H9 (cell line): ENCODE data around the gene EXOC3L4. TPM values are rescaled to one million over a fixed set of nuclear protein-coding genes. Genes with fewer than 3 reads are reported as not detected.
"Not testable (repeated sequence)": the region's sequence is repeated elsewhere in the genome, so short reads cannot be mapped to it uniquely, and the experiment has no call there.

Experiments used
- DNase-seq: peaks from one replicate; pipeline ENCODE4 v3.0.0-alpha.2; 2017
- H2AFZ ChIP-seq: one replicate; pipeline ENCODE4 v1.6.1; 2013; ENCODE audit warnings: mild to moderate bottlenecking, low read length, control low read depth, moderate library complexity
- H2AK5ac ChIP-seq: 2 replicates; pipeline ENCODE4 v1.6.1; 2013; ENCODE audit warnings: low read length, control low read depth, mixed read lengths; ENCODE audit not compliant: insufficient read length
- H2BK120ac ChIP-seq: one replicate; pipeline ENCODE4 v1.6.1; 2013; ENCODE audit warnings: low read depth, mild to moderate bottlenecking, low read length, control low read depth, inconsistent platforms; ENCODE audit not compliant: poor library complexity, severe bottlenecking
- H2BK12ac ChIP-seq: 2 replicates; pipeline ENCODE4 v1.6.1; 2013; ENCODE audit warnings: low read length, control low read depth, mixed read lengths, low read depth; ENCODE audit not compliant: insufficient read length
- H2BK15ac ChIP-seq: 2 replicates; pipeline ENCODE4 v1.6.1; 2013; ENCODE audit warnings: low read depth, low read length, control low read depth
- H2BK20ac ChIP-seq: one replicate; pipeline ENCODE4 v1.6.1; 2013; ENCODE audit warnings: low read depth, mild to moderate bottlenecking, low read length, control low read depth, inconsistent platforms; ENCODE audit not compliant: poor library complexity, severe bottlenecking
- H2BK5ac ChIP-seq: 2 replicates; pipeline ENCODE4 v1.6.1; 2013; ENCODE audit warnings: low read length, control low read depth, mixed read lengths; ENCODE audit not compliant: insufficient read length
- H3K14ac ChIP-seq: 2 replicates; pipeline ENCODE4 v1.6.1; 2013; ENCODE audit warnings: low read length, control low read depth; ENCODE audit not compliant: insufficient read depth
- H3K18ac ChIP-seq: 2 replicates; pipeline ENCODE4 v1.6.1; 2013; ENCODE audit warnings: low read depth, mild to moderate bottlenecking, mixed read lengths, low read length, control low read depth; ENCODE audit not compliant: insufficient read length
- H3K23ac ChIP-seq: 2 replicates; pipeline ENCODE4 v1.6.1; 2013; ENCODE audit warnings: low read length, control low read depth, mixed read lengths, low read depth; ENCODE audit not compliant: insufficient read length
- H3K23me2 ChIP-seq: 2 replicates; pipeline ENCODE4 v1.6.1; 2013; ENCODE audit warnings: low read depth, mild to moderate bottlenecking, mixed read lengths, low read length, control low read depth; ENCODE audit not compliant: insufficient read length, poor library complexity, severe bottlenecking
- H3K27ac ChIP-seq: 2 replicates; pipeline ENCODE4 v1.5.1; 2013; ENCODE audit warnings: low read length, control low read depth, mixed read lengths, low read depth; ENCODE audit not compliant: insufficient read length
- H3K27me3 ChIP-seq: 2 replicates; pipeline ENCODE4 v1.6.1; 2013; ENCODE audit warnings: low read length, control low read depth, inconsistent platforms; ENCODE audit not compliant: insufficient read depth
- H3K4ac ChIP-seq: 2 replicates; pipeline ENCODE4 v1.6.1; 2013; ENCODE audit warnings: low read depth, mild to moderate bottlenecking, control low read depth, inconsistent platforms, low read length, moderate library complexity
- H3K4me1 ChIP-seq: 2 replicates; pipeline ENCODE4 v1.6.1; 2013; ENCODE audit warnings: low read length, control low read depth, inconsistent platforms; ENCODE audit not compliant: insufficient read depth
- H3K4me2 ChIP-seq: 2 replicates; pipeline ENCODE4 v1.6.1; 2013; ENCODE audit warnings: low read length, control low read depth, mixed read lengths; ENCODE audit not compliant: insufficient read length, insufficient read depth
- H3K56ac ChIP-seq: 2 replicates; pipeline ENCODE4 v1.6.1; 2013; ENCODE audit warnings: low read depth, mild to moderate bottlenecking, mixed read lengths, low read length, control low read depth; ENCODE audit not compliant: insufficient read length
- H3K79me1 ChIP-seq: 2 replicates; pipeline ENCODE4 v1.6.1; 2013; ENCODE audit warnings: low read depth, mild to moderate bottlenecking, moderate library complexity, low read length, control low read depth, inconsistent platforms; ENCODE audit not compliant: insufficient read depth, poor library complexity, severe bottlenecking
- H3K79me2 ChIP-seq: 2 replicates; pipeline ENCODE4 v1.6.1; 2013; ENCODE audit warnings: low read length, control low read depth, inconsistent platforms; ENCODE audit not compliant: insufficient read depth
- H3K9ac ChIP-seq: 2 replicates; pipeline ENCODE4 v1.6.1; 2013; ENCODE audit warnings: low read length, control low read depth, mixed read lengths; ENCODE audit not compliant: insufficient read length; ENCODE audit errors: extremely low read depth
- H3K9me3 ChIP-seq: one replicate; pipeline ENCODE4 v1.6.1; 2013; ENCODE audit warnings: low read depth, low read length, inconsistent platforms; ENCODE audit not compliant: control insufficient read depth
- H3T11ph ChIP-seq: one replicate; pipeline ENCODE4 v1.6.1; 2013; ENCODE audit warnings: mild to moderate bottlenecking, low read length, control low read depth, inconsistent platforms
- H4K20me1 ChIP-seq: one replicate; pipeline ENCODE4 v1.6.1; 2013; ENCODE audit not compliant: control insufficient read depth, insufficient read length, insufficient read depth
- H4K5ac ChIP-seq: 2 replicates; pipeline ENCODE4 v1.6.1; 2013; ENCODE audit warnings: low read depth, mild to moderate bottlenecking, mixed read lengths, low read length, control low read depth; ENCODE audit not compliant: insufficient read length
- H4K8ac ChIP-seq: replicated peaks from 2 replicates; pipeline ENCODE4 v1.6.1; 2013; ENCODE audit warnings: low read length, control low read depth, mixed read lengths, low read depth; ENCODE audit not compliant: insufficient read length
- H4K91ac ChIP-seq: 2 replicates; pipeline ENCODE4 v1.6.1; 2013; ENCODE audit warnings: low read depth, mild to moderate bottlenecking, moderate library complexity, mixed read lengths, low read length, control low read depth; ENCODE audit not compliant: insufficient read length
- H3K27ac Mint-ChIP-seq, 3 experiments: 2 replicates in 2 of 3; 3 replicates in 1 of 3; pipeline ENCODE4 v1.8.0; 2020 to 2021; ENCODE audit warnings: mixed read lengths in 3 of 3, mild to moderate bottlenecking in 1 of 3, moderate library complexity in 1 of 3
- H3K27me3 Mint-ChIP-seq: 2 replicates; pipeline ENCODE4 v1.8.0; 2021; ENCODE audit warnings: low read depth, mild to moderate bottlenecking, moderate library complexity, mixed read lengths
- H3K36me3 Mint-ChIP-seq, 3 experiments: 2 replicates in 2 of 3; 3 replicates in 1 of 3; pipeline ENCODE4 v1.8.0; 2020 to 2021; ENCODE audit warnings: low read depth in 3 of 3, mixed read lengths in 3 of 3; ENCODE audit not compliant: insufficient read depth in 1 of 3
- H3K4me1 Mint-ChIP-seq, 2 experiments: 2 replicates each; pipeline ENCODE4 v1.8.0; 2020; ENCODE audit warnings: mixed read lengths in 2 of 2
- H3K4me3 Mint-ChIP-seq, 2 experiments: 2 replicates in 1 of 2; 3 replicates in 1 of 2; pipeline ENCODE4 v1.8.0; 2020 to 2021; ENCODE audit warnings: mild to moderate bottlenecking in 2 of 2, mixed read lengths in 2 of 2, moderate library complexity in 1 of 2
- H3K9me3 Mint-ChIP-seq, 2 experiments: 2 replicates in 1 of 2; 3 replicates in 1 of 2; pipeline ENCODE4 v1.8.0; 2020; ENCODE audit warnings: mild to moderate bottlenecking in 2 of 2, mixed read lengths in 2 of 2, moderate library complexity in 1 of 2
- CTCF ChIP-seq: fragments of 200-600 bp; sonication (generic); conservative IDR thresholded peaks from 3 replicates; pipeline ENCODE4 v1.8.0; 2021; ENCODE audit warnings: antibody characterized with exemption, mild to moderate bottlenecking
- WGBS: extraction: QIAGEN DNeasy Blood & Tissue Kit; methylation state at CpG from one replicate; pipeline ENCODE4 v1.1.7; 2013; ENCODE audit warnings: missing lambda C conversion rate, low lambda C conversion rate, mixed read lengths; ENCODE audit not compliant: insufficient read length; ENCODE audit errors: extremely low coverage; 5-methylcytosine and 5-hydroxymethylcytosine counted together
- total RNA-seq: library from RNA; stranded (reverse); gene quantifications from 2 replicates; pipeline ENCODE4 v1.2.1, GENCODE V29; 2021

The EXOC3L4 gene
- total RNA-seq, 1 experiment from 2014 or later, result 0.42 TPM

DNA sequence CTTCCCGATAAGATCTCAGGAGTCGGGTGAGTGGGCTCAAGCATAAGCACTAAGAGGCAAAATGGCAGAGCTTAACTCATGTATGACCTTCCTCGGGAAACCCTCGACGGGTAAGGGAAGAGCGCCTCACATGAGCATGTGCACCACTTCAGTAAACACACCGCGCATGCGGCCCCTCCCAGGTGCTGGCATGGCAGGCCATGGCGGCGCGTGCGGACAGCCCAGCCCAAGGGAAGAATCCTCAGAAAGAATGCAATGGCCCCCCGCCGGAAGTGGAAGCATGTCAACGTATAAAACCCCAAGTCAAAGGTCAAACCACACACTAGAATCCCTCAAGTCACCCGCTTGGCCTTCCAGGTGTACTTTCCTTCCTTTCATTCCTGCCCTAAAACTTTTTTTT, 22.1 kb downstream of the EXOC3L4 start:
- WGBS, result no CpG with 5 or more reads among the region's 17 CpGs
- no peaks in the 10 kb centered on the region for H3K36me3 Mint-ChIP-seq
- no peak for TF ChIP-seq CTCF
- Histone ChIP-seq H4K8ac (no peak overlapping the region), H3K4ac (no peak overlapping the region), H3K9ac (no peak overlapping the region), H2BK15ac (no peak overlapping the region), H4K91ac (no peak overlapping the region), H3K4me1 (peaks cover 7% of the 10 kb centered on the region; the same call in 1 of the 2 replicates), H3K4me2 (no peak overlapping the region), H3K27ac (no peak overlapping the region), H4K20me1 (no peaks in the 10 kb centered on the region), H3K18ac (no peak overlapping the region), H3K23me2 (no peaks in the 10 kb centered on the region), H2BK120ac (no peak overlapping the region), H2BK5ac (no peak overlapping the region), H3K23ac (no peak overlapping the region), H2BK12ac (no peak overlapping the region), H2AK5ac (no peak overlapping the region), H2AFZ (no peak overlapping the region), H3K79me2 (no peaks in the 10 kb centered on the region), H3K27me3 (no peaks in the 10 kb centered on the region), H2BK20ac (no peak overlapping the region), H3K14ac (no peak overlapping the region), H4K5ac (no peak overlapping the region), H3K56ac (no peak overlapping the region), H3T11ph (no peak overlapping the region), H3K9me3 (no peaks in the 10 kb centered on the region), H3K79me1 (no peaks in the 10 kb centered on the region)
- H3K27ac Mint-ChIP-seq, result no peak overlapping the region
- DNase-seq, result no peak
- H3K4me1 Mint-ChIP-seq, result peaks cover 5 to 22% of the 10 kb centered on the region in 2 experiments
- no peak overlapping the region for H3K4me3 Mint-ChIP-seq
- H3K9me3 Mint-ChIP-seq, result no peaks in the 10 kb centered on the region
- no peaks in the 10 kb centered on the region for H3K27me3 Mint-ChIP-seq

DNA sequence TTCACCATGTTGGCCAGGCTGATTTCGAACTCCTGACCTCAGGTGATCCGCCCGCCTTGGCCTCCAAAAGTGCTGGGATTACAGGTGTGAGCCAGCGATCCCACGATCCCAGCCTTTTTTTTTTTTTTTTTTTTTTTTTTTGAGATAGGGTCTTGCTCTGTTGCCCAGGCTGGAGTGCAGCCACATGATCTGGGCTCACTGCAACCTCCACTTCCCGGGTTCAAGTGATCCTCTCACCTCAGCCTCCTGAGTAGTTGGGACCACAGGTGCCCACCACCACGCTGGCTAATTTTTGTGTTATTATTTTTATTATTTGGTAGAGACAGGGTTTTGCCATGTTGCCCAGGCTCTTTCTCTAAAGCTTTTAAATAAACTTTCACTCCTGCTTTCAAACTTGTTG, 23.0 kb downstream of the EXOC3L4 start:
- not testable (repeated sequence) for H2BK15ac ChIP-seq, H3K56ac ChIP-seq, H3K27ac Mint-ChIP-seq, H4K91ac ChIP-seq, H2BK12ac ChIP-seq, H2AK5ac ChIP-seq, H2AFZ ChIP-seq, H3K4ac ChIP-seq, H4K8ac ChIP-seq, DNase-seq, H4K5ac ChIP-seq, H3K27ac ChIP-seq, H3K27me3 Mint-ChIP-seq, H3K18ac ChIP-seq, H3K23ac ChIP-seq, H4K20me1 ChIP-seq, H3K4me1 ChIP-seq, H3K9me3 ChIP-seq, H2BK5ac ChIP-seq, H2BK120ac ChIP-seq, H3K79me2 ChIP-seq, H3K4me2 ChIP-seq, H3T11ph ChIP-seq, H3K27me3 ChIP-seq, H3K14ac ChIP-seq, H3K79me1 ChIP-seq, H2BK20ac ChIP-seq, H3K4me3 Mint-ChIP-seq, H3K9ac ChIP-seq, H3K9me3 Mint-ChIP-seq, H3K23me2 ChIP-seq, H3K36me3 Mint-ChIP-seq
- WGBS, result no CpG with 5 or more reads among the region's 7 CpGs
- peaks cover 11 to 23% of the 10 kb centered on the region in 2 experiments for H3K4me1 Mint-ChIP-seq
